IMR-90 (cell line): ENCODE results near the gene URB1. TPM values are rescaled to one million over a fixed set of nuclear protein-coding genes. Genes with fewer than 3 reads are reported as not detected.

Experiments used
- ATAC-seq: fragments of 200-7000 bp; cut with Tn5 transposase; 2 replicates; pipeline ENCODE4 v1.9.1; 2020; ENCODE audit warnings: low read depth, mild to moderate bottlenecking, moderate library complexity
- BruUV-seq: library from RNA; stranded (reverse); fragments of 400-500 nt; replicated peaks from 2 replicates; lab custom pipeline; 2021; lab: Mats Ljungman, UMichigan
- CTCF ChIA-PET: fragments of 300-600 bp; formaldehyde crosslinking; extraction: SDS; loops from one replicate; lab custom pipeline; 2021; ENCODE audit warnings: antibody characterized with exemption; lab: Yijun Ruan, JAX
- POLR2A ChIA-PET: fragments of 300-600 bp; sonication (Branson Sonifier 250); formaldehyde crosslinking; loops from one replicate; lab custom pipeline; 2022; ENCODE audit warnings: antibody characterized with exemption; ENCODE audit not compliant: unreplicated experiment; lab: Charles Lee
- DNase-seq: peaks from one replicate; pipeline ENCODE4 v3.0.0; 2013
- H2AFZ ChIP-seq: replicated peaks from 2 replicates; pipeline ENCODE3; 2013; ENCODE audit warnings: low read length, mild to moderate bottlenecking; ENCODE audit not compliant: poor library complexity
- H2AK5ac ChIP-seq: 2 replicates; pipeline ENCODE4 v1.6.1; 2013; ENCODE audit warnings: low read depth, low read length, inconsistent platforms
- H2AK9ac ChIP-seq: replicated peaks from 2 replicates; pipeline ENCODE3; 2013; ENCODE audit warnings: mild to moderate bottlenecking, low read depth, low read length, moderate library complexity; ENCODE audit not compliant: poor library complexity
- H2BK120ac ChIP-seq: 2 replicates; pipeline ENCODE4 v1.6.1; 2013; ENCODE audit warnings: low read depth, low read length, inconsistent platforms
- H2BK15ac ChIP-seq: 3 replicates; pipeline ENCODE4 v1.6.1; 2013; ENCODE audit warnings: low read depth, low read length, inconsistent platforms
- H2BK20ac ChIP-seq: 2 replicates; pipeline ENCODE4 v1.6.1; 2013; ENCODE audit warnings: low read depth, mild to moderate bottlenecking, inconsistent platforms, low read length, moderate library complexity
- H2BK5ac ChIP-seq: 2 replicates; pipeline ENCODE4 v1.6.1; 2013; ENCODE audit warnings: mild to moderate bottlenecking, low read depth, low read length, inconsistent platforms; ENCODE audit not compliant: poor library complexity, severe bottlenecking
- H3K14ac ChIP-seq: replicated peaks from 2 replicates; pipeline ENCODE4 v1.6.1; 2013; ENCODE audit warnings: low read depth, low read length, inconsistent platforms
- H3K18ac ChIP-seq: 2 replicates; pipeline ENCODE4 v1.6.1; 2013; ENCODE audit warnings: low read depth, low read length, control low read depth
- H3K23ac ChIP-seq: 2 replicates; pipeline ENCODE4 v1.6.1; 2013; ENCODE audit warnings: low read depth, low read length, inconsistent platforms
- H3K27ac ChIP-seq: 2 replicates; pipeline ENCODE4 v1.5.1; 2013; ENCODE audit warnings: mild to moderate bottlenecking, control low read depth, low read length; ENCODE audit not compliant: insufficient read depth
- H3K27me3 ChIP-seq: 2 replicates; pipeline ENCODE4 v1.6.1; 2013; ENCODE audit warnings: low read length; ENCODE audit not compliant: control insufficient read depth, insufficient read depth
- H3K36me3 ChIP-seq: 2 replicates; pipeline ENCODE4 v1.6.1; 2013; ENCODE audit warnings: low read length, mixed read lengths; ENCODE audit not compliant: control insufficient read depth, insufficient read depth
- H3K4ac ChIP-seq: 2 replicates; pipeline ENCODE4 v1.6.1; 2013; ENCODE audit warnings: low read depth, low read length, inconsistent platforms
- H3K4me1 ChIP-seq: 2 replicates; pipeline ENCODE4 v1.6.1; 2013; ENCODE audit warnings: low read length, mixed read lengths; ENCODE audit not compliant: control insufficient read depth, insufficient read depth
- H3K4me2 ChIP-seq: 2 replicates; pipeline ENCODE4 v1.6.1; 2013; ENCODE audit warnings: low read depth, mild to moderate bottlenecking, control low read depth, low read length, moderate library complexity
- H3K4me3 ChIP-seq: 2 replicates; pipeline ENCODE4 v1.5.1; 2013; ENCODE audit warnings: low read depth, mild to moderate bottlenecking, control low read depth, low read length, moderate library complexity; ENCODE audit not compliant: insufficient read depth
- H3K56ac ChIP-seq: 2 replicates; pipeline ENCODE4 v1.6.1; 2013; ENCODE audit warnings: low read length, inconsistent platforms; ENCODE audit not compliant: insufficient read depth; ENCODE audit errors: extremely low read depth
- H3K79me1 ChIP-seq, 2 experiments: 2 replicates each; pipeline ENCODE4 v1.6.1; 2013; ENCODE audit warnings: low read length in 2 of 2, inconsistent platforms in 1 of 2, low read depth in 1 of 2
- H3K9ac ChIP-seq: 2 replicates; pipeline ENCODE4 v1.6.1; 2013; ENCODE audit warnings: low read depth, low read length, control low read depth
- H3K9me1 ChIP-seq: 2 replicates; pipeline ENCODE4 v1.6.1; 2013; ENCODE audit warnings: low read length, inconsistent platforms; ENCODE audit not compliant: insufficient read depth
- H3K9me3 ChIP-seq: 2 replicates; pipeline ENCODE4 v1.6.1; 2013; ENCODE audit warnings: low read length; ENCODE audit not compliant: control insufficient read depth, insufficient read depth
- H4K20me1 ChIP-seq: 2 replicates; pipeline ENCODE4 v1.6.1; 2013; ENCODE audit warnings: low read length, inconsistent platforms; ENCODE audit not compliant: insufficient read depth
- H4K5ac ChIP-seq: 2 replicates; pipeline ENCODE4 v1.6.1; 2013; ENCODE audit warnings: mild to moderate bottlenecking, low read depth, low read length, control low read depth
- H4K8ac ChIP-seq, 2 experiments: 2 replicates each; pipeline ENCODE4 v1.6.1; 2013; ENCODE audit warnings: low read depth in 2 of 2, low read length in 2 of 2, control low read depth in 1 of 2, inconsistent platforms in 1 of 2
- H4K91ac ChIP-seq: 2 replicates; pipeline ENCODE4 v1.6.1; 2013; ENCODE audit warnings: low read depth, low read length, inconsistent platforms; ENCODE audit not compliant: insufficient read depth
- BHLHE40 ChIP-seq: fragments of 150-350 bp; IDR thresholded peaks from 2 replicates; pipeline ENCODE4 v1.6.1; 2016; ENCODE audit warnings: mild to moderate bottlenecking, low read depth, low read length
- CEBPB ChIP-seq: IDR thresholded peaks from 2 replicates; pipeline ENCODE4 v1.6.1; 2012; ENCODE audit warnings: low read depth, low read length, improper control_type of control experiment
- CHD1 ChIP-seq: IDR thresholded peaks from 2 replicates; pipeline ENCODE4 v1.6.1; 2012; ENCODE audit warnings: low read depth, low read length, improper control_type of control experiment
- FOS ChIP-seq: fragments of 150-350 bp; IDR thresholded peaks from 2 replicates; pipeline ENCODE4 v1.6.1; 2016; ENCODE audit warnings: low read depth, low read length
- MAFK ChIP-seq: IDR thresholded peaks from 2 replicates; pipeline ENCODE4 v1.6.1; 2012; ENCODE audit warnings: low read depth, low read length, improper control_type of control experiment
- MAZ ChIP-seq: IDR thresholded peaks from 2 replicates; pipeline ENCODE4 v1.6.1; 2012; ENCODE audit warnings: low read depth, mild to moderate bottlenecking, low read length, improper control_type of control experiment, moderate library complexity, borderline replicate concordance
- MXI1 ChIP-seq: IDR thresholded peaks from 2 replicates; pipeline ENCODE4 v1.6.1; 2012; ENCODE audit warnings: low read depth, mild to moderate bottlenecking, low read length, moderate library complexity, borderline replicate concordance
- NFE2L2 ChIP-seq: fragments of 150-350 bp; IDR thresholded peaks from 2 replicates; pipeline ENCODE4 v1.6.1; 2016; ENCODE audit warnings: low read depth, mild to moderate bottlenecking, low read length
- POLR2A ChIP-seq: IDR thresholded peaks from 2 replicates; pipeline ENCODE4 v1.6.1; 2012; ENCODE audit warnings: mild to moderate bottlenecking, low read depth, low read length
- RAD21 ChIP-seq: IDR thresholded peaks from 2 replicates; pipeline ENCODE4 v1.6.1; 2012; ENCODE audit warnings: low read length, improper control_type of control experiment
- RCOR1 ChIP-seq: IDR thresholded peaks from 2 replicates; pipeline ENCODE4 v1.6.1; 2012; ENCODE audit warnings: mild to moderate bottlenecking, low read length, improper control_type of control experiment; ENCODE audit not compliant: insufficient replicate concordance
- RFX5 ChIP-seq: IDR thresholded peaks from 2 replicates; pipeline ENCODE4 v1.8.0; 2012; ENCODE audit warnings: low read depth, mild to moderate bottlenecking, low read length, moderate library complexity
- SMC3 ChIP-seq: fragments of 150-350 bp; IDR thresholded peaks from 2 replicates; pipeline ENCODE4 v1.6.1; 2016; ENCODE audit warnings: low read depth, mild to moderate bottlenecking, antibody characterized with exemption, low read length, moderate library complexity
- WGBS, 2 experiments: methylation state at CpG; one replicate each; pipeline versions ENCODE4 v1.1.5 to v1.1.7; 2013; ENCODE audit warnings: missing lambda C conversion rate in 2 of 2; ENCODE audit not compliant: insufficient read length in 1 of 2; ENCODE audit errors: extremely low coverage in 2 of 2; 5-methylcytosine and 5-hydroxymethylcytosine counted together
- dilution Hi-C: fragments of 300-500 bp; cut with HindIII; formaldehyde crosslinking; loops from one replicate; pipeline ENCODE4 v1.14.3; 2018; ENCODE audit warnings: low sequenced_read_pairs; ENCODE audit not compliant: unreplicated experiment
- in situ Hi-C: fragments of 300-500 bp; cut with MboI; formaldehyde crosslinking; loops from 3 replicates; pipeline ENCODE4 v1.14.3; 2019; ENCODE audit warnings: low sequenced_read_pairs, inconsistent platforms, mixed read lengths
- intact Hi-C: fragments of 100-400 bp; cut with micrococcal nuclease; formaldehyde crosslinking; loops from 2 replicates; pipeline ENCODE4 v1.10.0; 2022
- polyA plus RNA-seq, 3 experiments: library from polyadenylated mRNA; depleted of rRNA; stranded (reverse); fragments of >200 nt; gene quantifications; 2 replicates each; pipeline ENCODE4 v1.2.3, GENCODE V29; 2012; ENCODE audit warnings: low replicate concordance in 1 of 3
- total RNA-seq: library from RNA; depleted of rRNA; stranded (reverse); fragments of >200 nt; gene quantifications from 2 replicates; pipeline ENCODE4 v1.2.3, GENCODE V29; 2012
- TF ChIP-seq, protein P1 (sequence below): fragments of 150-350 bp; IDR thresholded peaks from 2 replicates; pipeline ENCODE4 v1.6.1; 2016; ENCODE audit warnings: low read depth, mild to moderate bottlenecking, low read length, moderate library complexity, borderline replicate concordance
- TF ChIP-seq, protein P2 (sequence below): conservative IDR thresholded peaks from 2 replicates; pipeline ENCODE4 v1.5.1; 2012; ENCODE audit warnings: mild to moderate bottlenecking, low read depth, low read length, improper control_type of control experiment
- TF ChIP-seq, protein P3 (sequence below): fragments of 150-350 bp; IDR thresholded peaks from 2 replicates; pipeline ENCODE4 v1.6.1; 2017; ENCODE audit warnings: mild to moderate bottlenecking, antibody characterized with exemption, low read length, low read depth

Gene URB1
- total and polyA plus RNA-seq, 2 of the 4 experiments (the other 2 are of a cell fraction), result 9.2 to 12.7 TPM

DNA sequence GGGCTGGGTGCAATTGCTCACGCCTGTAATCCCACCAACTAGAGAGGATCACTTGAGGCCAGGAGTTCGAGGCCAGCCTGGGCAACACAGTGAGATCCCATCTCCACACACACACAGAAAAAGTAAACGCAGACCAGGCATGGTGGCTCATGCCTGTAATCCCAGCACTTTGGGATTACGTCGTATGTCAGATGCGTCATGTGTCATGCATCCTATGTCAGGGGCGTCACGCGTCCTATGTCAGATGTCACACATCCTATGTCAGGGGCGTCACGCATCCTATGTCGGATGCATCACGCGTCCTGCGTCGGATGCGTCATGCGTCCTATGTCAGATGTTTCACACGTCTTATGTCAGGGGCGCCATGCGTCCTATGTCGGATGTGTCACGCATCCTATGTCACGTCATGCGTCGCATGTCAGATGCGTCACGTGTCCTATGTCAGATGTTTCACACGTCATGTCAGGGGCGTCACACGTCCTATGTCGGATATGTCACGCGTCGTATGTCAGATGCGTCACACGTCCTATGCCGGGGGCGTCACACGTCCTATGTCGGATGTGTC is 92.6 kb downstream of the URB1 start:
- Histone ChIP-seq H3K9ac (no peak overlapping the region), H3K18ac (no peak overlapping the region), H4K5ac (no peak overlapping the region), H4K91ac (no peak overlapping the region), H3K9me3 (no peaks in the 10 kb centered on the region), H2AK9ac (no peak overlapping the region), H3K9me1 (peaks cover 9% of the 10 kb centered on the region), H2BK15ac (no peak overlapping the region), H2AK5ac (no peak overlapping the region), H3K4me2 (no peak overlapping the region), H3K4me1 (peaks cover 2% of the 10 kb centered on the region; the same call in 1 of the 2 replicates), H3K14ac (no peak overlapping the region), H2BK20ac (no peak overlapping the region), H3K36me3 (peaks cover 8% of the 10 kb centered on the region), H4K8ac (no peak overlapping the region), H3K4me3 (no peak overlapping the region), H3K4ac (no peak overlapping the region), H3K79me1 (0 out of 4 replicates have a peak, but pooled peaks cover 0 to 2% of the 10 kb centered on the region in 2 experiments), H2BK5ac (no peak overlapping the region), H4K20me1 (no peaks in the 10 kb centered on the region), H2BK120ac (no peak overlapping the region), H2AFZ (no peak overlapping the region), H3K27ac (no peak overlapping the region), H3K23ac (no peak overlapping the region), H3K27me3 (no peaks in the 10 kb centered on the region), H3K56ac (no peak overlapping the region)
- intact Hi-C loops (no loop called here), dilution Hi-C loops (no loop called here), in situ Hi-C loops (no loop called here)
- TF ChIP-seq CHD1 (no peak), MAFK (no peak), NFE2L2 (no peak), MAZ (no peak), BHLHE40 (no peak), RFX5 (no peak), FOS (no peak), POLR2A (no peak), SMC3 (no peak), CEBPB (no peak), RAD21 (no peak), RCOR1 (no peak), MXI1 (no peak)
- TF ChIP-seq, protein P1, sequence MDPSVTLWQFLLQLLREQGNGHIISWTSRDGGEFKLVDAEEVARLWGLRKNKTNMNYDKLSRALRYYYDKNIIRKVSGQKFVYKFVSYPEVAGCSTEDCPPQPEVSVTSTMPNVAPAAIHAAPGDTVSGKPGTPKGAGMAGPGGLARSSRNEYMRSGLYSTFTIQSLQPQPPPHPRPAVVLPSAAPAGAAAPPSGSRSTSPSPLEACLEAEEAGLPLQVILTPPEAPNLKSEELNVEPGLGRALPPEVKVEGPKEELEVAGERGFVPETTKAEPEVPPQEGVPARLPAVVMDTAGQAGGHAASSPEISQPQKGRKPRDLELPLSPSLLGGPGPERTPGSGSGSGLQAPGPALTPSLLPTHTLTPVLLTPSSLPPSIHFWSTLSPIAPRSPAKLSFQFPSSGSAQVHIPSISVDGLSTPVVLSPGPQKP, result no peak
- TF ChIP-seq, protein P2, sequence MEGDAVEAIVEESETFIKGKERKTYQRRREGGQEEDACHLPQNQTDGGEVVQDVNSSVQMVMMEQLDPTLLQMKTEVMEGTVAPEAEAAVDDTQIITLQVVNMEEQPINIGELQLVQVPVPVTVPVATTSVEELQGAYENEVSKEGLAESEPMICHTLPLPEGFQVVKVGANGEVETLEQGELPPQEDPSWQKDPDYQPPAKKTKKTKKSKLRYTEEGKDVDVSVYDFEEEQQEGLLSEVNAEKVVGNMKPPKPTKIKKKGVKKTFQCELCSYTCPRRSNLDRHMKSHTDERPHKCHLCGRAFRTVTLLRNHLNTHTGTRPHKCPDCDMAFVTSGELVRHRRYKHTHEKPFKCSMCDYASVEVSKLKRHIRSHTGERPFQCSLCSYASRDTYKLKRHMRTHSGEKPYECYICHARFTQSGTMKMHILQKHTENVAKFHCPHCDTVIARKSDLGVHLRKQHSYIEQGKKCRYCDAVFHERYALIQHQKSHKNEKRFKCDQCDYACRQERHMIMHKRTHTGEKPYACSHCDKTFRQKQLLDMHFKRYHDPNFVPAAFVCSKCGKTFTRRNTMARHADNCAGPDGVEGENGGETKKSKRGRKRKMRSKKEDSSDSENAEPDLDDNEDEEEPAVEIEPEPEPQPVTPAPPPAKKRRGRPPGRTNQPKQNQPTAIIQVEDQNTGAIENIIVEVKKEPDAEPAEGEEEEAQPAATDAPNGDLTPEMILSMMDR, result no peak
- TF ChIP-seq, protein P3, sequence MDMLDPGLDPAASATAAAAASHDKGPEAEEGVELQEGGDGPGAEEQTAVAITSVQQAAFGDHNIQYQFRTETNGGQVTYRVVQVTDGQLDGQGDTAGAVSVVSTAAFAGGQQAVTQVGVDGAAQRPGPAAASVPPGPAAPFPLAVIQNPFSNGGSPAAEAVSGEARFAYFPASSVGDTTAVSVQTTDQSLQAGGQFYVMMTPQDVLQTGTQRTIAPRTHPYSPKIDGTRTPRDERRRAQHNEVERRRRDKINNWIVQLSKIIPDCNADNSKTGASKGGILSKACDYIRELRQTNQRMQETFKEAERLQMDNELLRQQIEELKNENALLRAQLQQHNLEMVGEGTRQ, result no peak
- BruUV-seq, result no TSS peak
- 91% methylated on average over 33 of the region's 41 CpGs; no CpG with 5 or more reads in 1 of the 2 experiments for WGBS, 2 experiments
- CTCF ChIA-PET, result no interaction called here
- DNase-seq (no peak), ATAC-seq (no peak)
- POLR2A ChIA-PET, result no interaction called here
